DMS153 treated with DMSO at 0.1 percent for 48 hours (cell line): ENCODE data around the gene GYPE.
"Not testable (repeated sequence)": the region's sequence is repeated elsewhere in the genome, so short reads cannot be mapped to it uniquely, and the experiment has no call there.

ENCODE experiments used
- DNase-seq: peaks from one replicate; lab custom pipeline; 2025; ENCODE audit not compliant: unreplicated experiment; lab: John Stamatoyannopoulos, UW

GYPE gene

GRCh38 chr4:143905440-143905839, at the start of gene GYPE:
GYPE (minus strand) TSS chr4:143905559; CDS start chr4:143905507, 52 bp downstream.
- not testable (repeated sequence) for DNase-seq

- not testable (repeated sequence) for DNase-seq
Observed at GRCh38 chr4:143951458-143951972, 46.2 kb upstream of the GYPE start.

GRCh38 chr4:143950967-143951366, 45.6 kb upstream of the GYPE start:
- not testable (repeated sequence) for DNase-seq

- not testable (repeated sequence) for DNase-seq
Observed at GRCh38 chr4:143950185-143950584, 44.8 kb upstream of the GYPE start.

- not testable (repeated sequence) for DNase-seq
Observed at GRCh38 chr4:143947493-143947892, 42.1 kb upstream of the GYPE start.

GRCh38 chr4:143940708-143941107, 35.3 kb upstream of the GYPE start:
- DNase-seq = not testable (repeated sequence)

- DNase-seq = no peak
Observed at GRCh38 chr4:143939528-143939927, 34.2 kb upstream of the GYPE start.

- not testable (repeated sequence) for DNase-seq
Observed at GRCh38 chr4:143938890-143939289, 33.5 kb upstream of the GYPE start.

GRCh38 chr4:143921181-143921580, 15.8 kb upstream of the GYPE start:
- no peak for DNase-seq

- DNase-seq = not testable (repeated sequence)
Observed at GRCh38 chr4:143916485-143916884, 11.1 kb upstream of the GYPE start.

- DNase-seq = not testable (repeated sequence)
Observed at GRCh38 chr4:143912478-143912877, 7.1 kb upstream of the GYPE start.

GRCh38 chr4:143911528-143912417, 6.4 kb upstream of the GYPE start:
- not testable (repeated sequence) for DNase-seq

- DNase-seq = not testable (repeated sequence)
Observed at GRCh38 chr4:143910906-143911305, 5.5 kb upstream of the GYPE start.

GRCh38 chr4:143907811-143908210, 2.5 kb upstream of the GYPE start:
- DNase-seq = peak; percentile 1

GRCh38 chr4:143904431-143904830, 928 bp downstream of the GYPE start:
- DNase-seq = not testable (repeated sequence)

GRCh38 chr4:143890323-143890722, 15.0 kb downstream of the GYPE start:
- not testable (repeated sequence) for DNase-seq

- DNase-seq = not testable (repeated sequence)
Observed at GRCh38 chr4:143888189-143888588, 17.2 kb downstream of the GYPE start.

GRCh38 chr4:143884965-143885364, 20.4 kb downstream of the GYPE start:
- not testable (repeated sequence) for DNase-seq

GRCh38 chr4:143883529-143883928, 21.8 kb downstream of the GYPE start:
- no peak for DNase-seq

GRCh38 chr4:143882892-143883291, 22.5 kb downstream of the GYPE start:
- DNase-seq = no peak

GRCh38 chr4:143879561-143879960, 25.8 kb downstream of the GYPE start:
- not testable (repeated sequence) for DNase-seq

GRCh38 chr4:143875357-143875756, 30.0 kb downstream of the GYPE start:
- DNase-seq = not testable (repeated sequence)
